Keratinocyte (primary cell): ENCODE measurements around the gene SNRK.

Experiments
- CTCF ChIP-seq, 3 experiments: IDR thresholded peaks in 1 of 3; conservative IDR thresholded peaks in 1 of 3; optimal IDR thresholded peaks in 1 of 3; 2 replicates in 2 of 3; 3 replicates in 1 of 3; pipeline versions ENCODE3 to v1.5.1; 2011; ENCODE audit warnings: low read length in 3 of 3, mild to moderate bottlenecking in 3 of 3, moderate library complexity in 2 of 3, control low read depth in 1 of 3, inconsistent platforms in 1 of 3; ENCODE audit not compliant: insufficient read depth in 2 of 3; ENCODE audit errors: extremely low read depth in 1 of 3
- EZH2 ChIP-seq: IDR thresholded peaks from one replicate; pipeline ENCODE4 v1.6.1; 2012; ENCODE audit warnings: inconsistent platforms, mild to moderate bottlenecking, low read length, moderate library complexity

- TF ChIP-seq CTCF (optimal IDR thresholded peaks at IDR 0.05 in 1 of 3, IDR thresholded peaks at IDR 0.05 in 1 of 3, conservative IDR thresholded peaks at IDR 0.05 in 1 of 3; ENCODE audit: extremely low read depth in 1 of 3, insufficient read depth in 2 of 3, low read length in 3 of 3) (no peak), EZH2 (no peak)
These were observed 103.3 kb downstream of the SNRK start for GRCh38 chr3:43389388-43390254.
